PFSK-1 (cell line): ENCODE data around the gene NCOR2.

Experiments
- FOXP2 ChIP-seq: optimal IDR thresholded peaks from 2 replicates; pipeline ENCODE3; 2011; ENCODE audit warnings: borderline replicate concordance, control low read depth, inconsistent platforms; ENCODE audit not compliant: insufficient read depth; ENCODE audit errors: extremely low read length, extremely low read depth
- POLR2AphosphoS5 ChIP-seq: IDR thresholded peaks from 2 replicates; pipeline ENCODE4 v1.6.1; 2012; ENCODE audit warnings: low read depth, mild to moderate bottlenecking, control low read depth, low read length, moderate library complexity
- REST ChIP-seq, 2 experiments: IDR thresholded peaks; 2 replicates each; pipeline versions ENCODE4 v1.6.1 to v1.8.0; 2011 to 2012; ENCODE audit warnings: low read depth in 2 of 2, low read length in 2 of 2, control low read depth in 1 of 2, inconsistent platforms in 1 of 2, mild to moderate bottlenecking in 1 of 2, moderate library complexity in 1 of 2; ENCODE audit not compliant: insufficient read depth in 1 of 2
- SIN3A ChIP-seq: IDR thresholded peaks from 2 replicates; pipeline ENCODE4 v1.6.1; 2012; ENCODE audit warnings: mild to moderate bottlenecking, low read length, moderate library complexity, borderline replicate concordance; ENCODE audit not compliant: insufficient read depth
- TAF1 ChIP-seq: IDR thresholded peaks from 2 replicates; pipeline ENCODE4 v1.6.1; 2012; ENCODE audit warnings: low read length, control low read depth, borderline replicate concordance; ENCODE audit not compliant: insufficient read depth

The NCOR2 gene

GRCh38 chr12:124599074-124599999, 31.9 kb upstream of the NCOR2 start:
- TF ChIP-seq TAF1 (no peak), FOXP2 (no peak), POLR2AphosphoS5 (no peak)

- TF ChIP-seq FOXP2 (no peak), TAF1 (no peak), SIN3A (no peak), POLR2AphosphoS5 (no peak), REST (IDR thresholded peaks at IDR 0.05; ENCODE audit: insufficient read depth in 1 of 2, low read depth in 2 of 2, low read length in 2 of 2) (no peak)
Observed at GRCh38 chr12:124597041-124597440, 29.6 kb upstream of the NCOR2 start.

GRCh38 chr12:124595444-124595843, 28.0 kb upstream of the NCOR2 start:
- no peak for TF ChIP-seq TAF1

- TF ChIP-seq POLR2AphosphoS5: no peak
- TF ChIP-seq FOXP2: no peak
- TF ChIP-seq SIN3A: no peak
- TF ChIP-seq REST (IDR thresholded peaks at IDR 0.05; ENCODE audit: insufficient read depth in 1 of 2, low read depth in 2 of 2, low read length in 2 of 2): no peak
- TF ChIP-seq TAF1: no peak
Observed at GRCh38 chr12:124594851-124595250, 27.4 kb upstream of the NCOR2 start.

GRCh38 chr12:124593851-124594401, 26.5 kb upstream of the NCOR2 start:
- TF ChIP-seq TAF1 (no peak), FOXP2 (no peak), SIN3A (no peak), POLR2AphosphoS5 (no peak), REST (IDR thresholded peaks at IDR 0.05; ENCODE audit: insufficient read depth in 1 of 2, low read depth in 2 of 2, low read length in 2 of 2) (no peak)

- no peak for TF ChIP-seq SIN3A
- no peak for TF ChIP-seq FOXP2
- TF ChIP-seq REST (IDR thresholded peaks at IDR 0.05; ENCODE audit: insufficient read depth in 1 of 2, low read depth in 2 of 2, low read length in 2 of 2): no peak
- no peak for TF ChIP-seq POLR2AphosphoS5
- no peak for TF ChIP-seq TAF1
Observed at GRCh38 chr12:124593176-124593575, 25.8 kb upstream of the NCOR2 start.
